Panc1 (cell line): Measurements from ENCODE around the gene NBL1. TPM values are rescaled to one million over a fixed set of nuclear protein-coding genes. Genes with fewer than 3 reads are reported as not detected.
A peak's percentile ranks its signal among the peaks of the same experiment; 100 is the strongest.

Experiments
- ATAC-seq: fragments of 200-7000 bp; cut with Tn5 transposase; 2 replicates; pipeline ENCODE4 v1.9.1; 2020; ENCODE audit warnings: mild to moderate bottlenecking, moderate library complexity
- BruUV-seq: library from RNA; stranded (reverse); fragments of 400-500 nt; replicated peaks from 2 replicates; lab custom pipeline; 2021; lab: Mats Ljungman, UMichigan
- CTCF ChIA-PET: fragments of 300-600 bp; sonication (Branson Sonifier 250); formaldehyde crosslinking; loops from one replicate; lab custom pipeline; 2022; ENCODE audit warnings: antibody characterized with exemption; lab: Charles Lee
- POLR2A ChIA-PET: fragments of 300-600 bp; sonication (Branson Sonifier 250); formaldehyde crosslinking; loops from one replicate; lab custom pipeline; 2022; ENCODE audit warnings: antibody characterized with exemption; lab: Charles Lee
- DNase-seq: peaks from one replicate; pipeline ENCODE4 v3.0.0-alpha.2; 2010; ENCODE audit warnings: low read depth, low spot score
- H3K27ac ChIP-seq: 2 replicates; pipeline ENCODE4 v1.5.1; 2011; ENCODE audit warnings: mild to moderate bottlenecking, low read length, inconsistent platforms
- H3K27me3 ChIP-seq: fragments of 200-500 bp; sonication (Bioruptor generic); 2 replicates; pipeline ENCODE4 v1.6.0; 2014; ENCODE audit warnings: low read length, inconsistent platforms; ENCODE audit not compliant: control insufficient read depth, insufficient read depth
- H3K36me3 ChIP-seq: fragments of 200-500 bp; sonication (Bioruptor generic); 2 replicates; pipeline ENCODE4 v1.5.1; 2014; ENCODE audit warnings: inconsistent platforms, mild to moderate bottlenecking, low read length, moderate library complexity; ENCODE audit not compliant: control insufficient read depth, insufficient read depth
- H3K4me1 ChIP-seq: 2 replicates; pipeline ENCODE4 v1.5.1; 2011; ENCODE audit warnings: inconsistent platforms, mild to moderate bottlenecking, low read length, moderate library complexity; ENCODE audit not compliant: control insufficient read depth, insufficient read depth
- H3K4me3 ChIP-seq, 2 experiments: 2 replicates each; pipeline ENCODE4 v1.5.1; 2011 to 2012; ENCODE audit warnings: low read depth in 2 of 2, low read length in 2 of 2, mild to moderate bottlenecking in 2 of 2, inconsistent platforms in 1 of 2, moderate library complexity in 1 of 2
- H3K9me3 ChIP-seq: fragments of 200-500 bp; sonication (Bioruptor generic); 2 replicates; pipeline ENCODE4 v1.5.1; 2014; ENCODE audit warnings: low read depth, mild to moderate bottlenecking, inconsistent platforms, low read length, moderate library complexity; ENCODE audit not compliant: control insufficient read depth, insufficient read depth
- CTCF ChIP-seq: fragments of 450-650 bp; IDR thresholded peaks from 2 replicates; pipeline ENCODE4 v1.5.1; 2017; ENCODE audit warnings: mild to moderate bottlenecking
- POLR2AphosphoS5 ChIP-seq: IDR thresholded peaks from 2 replicates; pipeline ENCODE4 v1.6.1; 2012; ENCODE audit warnings: mild to moderate bottlenecking, low read depth, low read length, moderate library complexity
- REST ChIP-seq, 2 experiments: IDR thresholded peaks; 2 replicates each; pipeline ENCODE4 v1.6.1; 2011 to 2012; ENCODE audit warnings: low read depth in 2 of 2, control low read depth in 1 of 2, low read length in 1 of 2, mild to moderate bottlenecking in 1 of 2, moderate library complexity in 1 of 2; ENCODE audit not compliant: insufficient read depth in 1 of 2
- SIN3A ChIP-seq: IDR thresholded peaks from 2 replicates; pipeline ENCODE4 v1.6.1; 2012; ENCODE audit warnings: low read depth, mild to moderate bottlenecking, low read length, moderate library complexity, borderline replicate concordance; ENCODE audit not compliant: insufficient read depth
- TCF7L2 ChIP-seq: IDR thresholded peaks from 2 replicates; pipeline ENCODE4 v1.6.1; 2011; ENCODE audit warnings: mild to moderate bottlenecking, low read depth, low read length, inconsistent platforms
- in situ Hi-C: cut with HindIII; loops from 2 replicates; pipeline ENCODE4 v1.10.0; 2016; ENCODE audit warnings: low sequenced_read_pairs, low pct_unique_long_range_greater_than_20kb
- intact Hi-C: fragments of 100-400 bp; cut with micrococcal nuclease; formaldehyde crosslinking; loops from one replicate; pipeline ENCODE4 v1.10.0; 2022; ENCODE audit not compliant: unreplicated experiment
- total RNA-seq: library from RNA; stranded (reverse); gene quantifications from one replicate; pipeline ENCODE4 v1.2.1, GENCODE V29; 2021; ENCODE audit not compliant: unreplicated experiment

Gene NBL1
- total RNA-seq, 1 experiment from 2014 or later: 191 TPM

GRCh38 chr1:19703280-19703679 is 59.2 kb downstream of the NBL1 start:
- no peak for ATAC-seq
- H3K4me3 ChIP-seq: no peak overlapping the region
- no TSS peak for BruUV-seq
- H3K27me3 ChIP-seq: no peaks in the 10 kb centered on the region
- H3K27ac ChIP-seq: no peak overlapping the region
- no peaks in the 10 kb centered on the region for H3K9me3 ChIP-seq
- CTCF ChIA-PET: interaction anchor here (3.8 kb wide), 1 partner anchor 41 kb away, joined by 57 read pairs; no protein-coding TSS in a partner anchor
- POLR2A ChIA-PET: interaction anchor here (0.6 kb wide), 1 partner anchor 12 kb away, joined by 3 read pairs; no protein-coding TSS in a partner anchor
- H3K36me3 ChIP-seq: no peaks in the 10 kb centered on the region
- in situ Hi-C loops (no loop called here), intact Hi-C loops (no loop called here)
- H3K4me1 ChIP-seq: no peaks in the 10 kb centered on the region
- TF ChIP-seq TCF7L2 (no peak), REST (IDR thresholded peaks at IDR 0.05; ENCODE audit: insufficient read depth in 1 of 2, low read depth in 2 of 2, low read length in 1 of 2) (no peak), CTCF (no peak), POLR2AphosphoS5 (no peak), SIN3A (no peak)
- no peak for DNase-seq

GRCh38 chr1:19704247-19705113 is 60.4 kb downstream of the NBL1 start:
- peak in 1 of 2 experiments; percentile 58; a peak in 1 of 4 replicates for TF ChIP-seq REST (IDR thresholded peaks at IDR 0.05; ENCODE audit: insufficient read depth in 1 of 2, low read depth in 2 of 2, low read length in 1 of 2)
- no peak for TF ChIP-seq TCF7L2
- no peak for TF ChIP-seq SIN3A
- peak; percentile 97 for TF ChIP-seq CTCF
- H3K9me3 ChIP-seq: no peaks in the 10 kb centered on the region
- POLR2A ChIA-PET: interaction anchor here (0.5 to 0.6 kb wide), 2 partner anchors 8 to 98 kb away, joined by 3 read pairs; no protein-coding TSS in a partner anchor
- intact Hi-C loops (no loop called here), in situ Hi-C loops (no loop called here)
- H3K36me3 ChIP-seq: no peaks in the 10 kb centered on the region
- no TSS peak for BruUV-seq
- peak; percentile 38 for DNase-seq
- H3K27me3 ChIP-seq: no peaks in the 10 kb centered on the region
- peak; percentile 96 for ATAC-seq
- H3K27ac ChIP-seq: no peak overlapping the region
- H3K4me3 ChIP-seq: no peak overlapping the region
- H3K4me1 ChIP-seq: no peaks in the 10 kb centered on the region
- CTCF ChIA-PET: interaction anchor here (0.6 to 3.8 kb wide), 5 partner anchors 23 to 96 kb away, joined by 3 to 57 read pairs (median 5); no protein-coding TSS in a partner anchor
